EL (cell line): Measurements from ENCODE around the gene KEAP1.
"Not testable (repeated sequence)": the region's sequence is repeated elsewhere in the genome, so short reads cannot be mapped to it uniquely, and the experiment has no call there.

Source experiments
- DNase-seq: peaks from one replicate; pipeline ENCODE4 v3.0.0-alpha.2; 2016

The KEAP1 gene

GRCh38 chr19:10503002-10503789 is at the start of gene KEAP1:
KEAP1 (minus strand) TSS chr19:10503356; CDS start chr19:10500033, 3,323 bp downstream.
- DNase-seq, result peak; percentile 42

- DNase-seq, result no peak
Observed at GRCh38 chr19:10552510-10553053, 49.4 kb upstream of the KEAP1 start.

GRCh38 chr19:10551698-10552301 is 48.6 kb upstream of the KEAP1 start:
- DNase-seq, result peak; percentile 47

- DNase-seq, result not testable (repeated sequence)
Observed at GRCh38 chr19:10551006-10551405, 47.9 kb upstream of the KEAP1 start.

GRCh38 chr19:10550336-10550735 is 47.2 kb upstream of the KEAP1 start:
- DNase-seq, result no peak

- DNase-seq, result no peak
Observed at GRCh38 chr19:10549733-10550132, 46.6 kb upstream of the KEAP1 start.

GRCh38 chr19:10548746-10549276 is 45.7 kb upstream of the KEAP1 start:
- DNase-seq, result no peak

- DNase-seq, result no peak
Observed at GRCh38 chr19:10546817-10547216, 43.7 kb upstream of the KEAP1 start.

- DNase-seq, result no peak
Observed at GRCh38 chr19:10544753-10545251, 41.6 kb upstream of the KEAP1 start.

GRCh38 chr19:10544242-10544752 is 41.1 kb upstream of the KEAP1 start:
- DNase-seq, result no peak

GRCh38 chr19:10543420-10544241 is 40.5 kb upstream of the KEAP1 start, which contains the start of gene ATG4D:
ATG4D (plus strand) TSS chr19:10543904; CDS start chr19:10544091, 187 bp downstream.
- DNase-seq, result peak; percentile 70

GRCh38 chr19:10543059-10543419 is 39.9 kb upstream of the KEAP1 start:
- DNase-seq, result no peak

- not testable (repeated sequence) for DNase-seq
Observed at GRCh38 chr19:10539016-10539415, 35.9 kb upstream of the KEAP1 start.

GRCh38 chr19:10538204-10538983 is 35.2 kb upstream of the KEAP1 start:
- no peak for DNase-seq

- DNase-seq, result no peak
Observed at GRCh38 chr19:10537668-10538067, 34.5 kb upstream of the KEAP1 start.

GRCh38 chr19:10535613-10536012 is 32.5 kb upstream of the KEAP1 start:
- DNase-seq, result no peak

- DNase-seq, result peak; percentile 86
Observed at GRCh38 chr19:10533646-10534386, 30.7 kb upstream of the KEAP1 start.

GRCh38 chr19:10532457-10532856 is 29.3 kb upstream of the KEAP1 start:
- no peak for DNase-seq

- DNase-seq, result not testable (repeated sequence)
Observed at GRCh38 chr19:10526887-10527286, 23.7 kb upstream of the KEAP1 start.

GRCh38 chr19:10525636-10526035 is 22.5 kb upstream of the KEAP1 start:
- DNase-seq, result no peak

- no peak for DNase-seq
Observed at GRCh38 chr19:10523135-10523636, 20.0 kb upstream of the KEAP1 start.
